ENCODE results near the gene RAMP3. TPM values are rescaled to one million over a fixed set of nuclear protein-coding genes. Genes with fewer than 3 reads are reported as not detected.
A peak's percentile ranks its signal among the peaks of the same experiment; 100 is the strongest.
"Not testable (repeated sequence)": the region's sequence is repeated elsewhere in the genome, so short reads cannot be mapped to it uniquely, and the experiment has no call there.

The RAMP3 gene, protein sequence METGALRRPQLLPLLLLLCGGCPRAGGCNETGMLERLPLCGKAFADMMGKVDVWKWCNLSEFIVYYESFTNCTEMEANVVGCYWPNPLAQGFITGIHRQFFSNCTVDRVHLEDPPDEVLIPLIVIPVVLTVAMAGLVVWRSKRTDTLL
- 49.2 TPM for total RNA-seq
- long read RNA-seq, transcript RAMP3-201 (3 exons, 1,323 nt) = major isoform, 298 of 365 reads
- long read RNA-seq, partial matches to known transcripts = 4 of 365 reads
- long read RNA-seq, other reads (novel, unspliced or antisense) = 63 of 365 reads

DNA sequence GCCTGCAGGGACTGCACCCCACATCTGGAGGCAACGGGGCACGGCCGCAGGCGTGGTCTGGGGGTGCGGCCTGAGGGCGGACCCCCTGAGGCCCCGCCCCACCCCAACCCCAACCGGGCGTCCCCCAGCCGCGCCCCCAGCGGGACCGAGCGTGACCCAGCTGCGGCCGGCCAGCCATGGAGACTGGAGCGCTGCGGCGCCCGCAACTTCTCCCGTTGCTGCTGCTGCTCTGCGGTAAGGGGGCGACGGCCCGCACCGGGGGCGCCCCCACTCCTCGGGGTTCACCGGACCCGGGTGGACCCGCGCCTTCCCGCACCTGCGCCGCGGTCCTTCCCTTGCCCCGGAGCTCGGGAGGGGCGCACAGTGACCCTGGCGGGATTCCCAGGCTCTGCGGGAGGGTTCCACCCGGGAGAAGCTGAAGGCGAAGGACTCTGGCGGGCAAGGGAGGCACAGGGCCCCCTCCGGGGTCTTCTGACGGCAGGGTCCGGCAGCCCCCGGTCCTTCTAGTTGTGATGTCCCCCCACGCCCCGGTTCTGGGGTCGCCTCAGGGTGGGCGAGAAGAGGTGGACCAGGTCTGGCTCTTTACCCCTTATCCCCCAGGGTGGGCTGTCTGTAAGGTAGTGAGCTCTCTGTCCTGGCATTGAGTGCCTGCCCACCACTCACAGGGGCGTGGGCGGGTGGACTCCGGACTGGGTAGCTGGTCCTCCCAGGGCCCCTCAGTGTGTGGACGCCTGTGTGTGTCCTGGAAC is at the start of gene RAMP3:
Gene RAMP3, plus strand, starts transcription at position 139 of the 749 bp plus-strand sequence. Its CDS starts 38 bp downstream, at position 177.
- no peak for DNase-seq (ENCODE audit: low spot score)

DNA sequence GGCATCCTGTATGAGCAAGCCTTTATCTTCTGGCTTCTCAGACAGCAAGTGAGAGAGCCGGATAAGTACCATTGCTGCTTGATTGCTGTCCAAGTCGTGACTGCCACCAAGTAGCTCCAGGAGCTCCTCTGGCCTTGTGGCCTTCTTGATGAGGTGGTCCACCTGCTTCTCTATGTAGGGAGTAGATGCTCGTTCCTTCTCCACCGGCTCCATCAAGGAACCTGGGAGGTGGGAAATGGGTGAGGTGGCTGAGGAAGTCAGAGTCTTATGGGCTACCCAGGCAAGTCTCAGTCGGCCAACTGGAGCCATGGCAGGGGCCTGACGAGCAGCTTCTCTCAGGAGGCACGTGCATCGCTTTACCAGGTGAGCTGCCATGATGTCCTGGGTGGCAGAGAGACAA is 48.7 kb upstream of the RAMP3 start:
- DNase-seq (ENCODE audit: low spot score) = peak; percentile 65

DNA sequence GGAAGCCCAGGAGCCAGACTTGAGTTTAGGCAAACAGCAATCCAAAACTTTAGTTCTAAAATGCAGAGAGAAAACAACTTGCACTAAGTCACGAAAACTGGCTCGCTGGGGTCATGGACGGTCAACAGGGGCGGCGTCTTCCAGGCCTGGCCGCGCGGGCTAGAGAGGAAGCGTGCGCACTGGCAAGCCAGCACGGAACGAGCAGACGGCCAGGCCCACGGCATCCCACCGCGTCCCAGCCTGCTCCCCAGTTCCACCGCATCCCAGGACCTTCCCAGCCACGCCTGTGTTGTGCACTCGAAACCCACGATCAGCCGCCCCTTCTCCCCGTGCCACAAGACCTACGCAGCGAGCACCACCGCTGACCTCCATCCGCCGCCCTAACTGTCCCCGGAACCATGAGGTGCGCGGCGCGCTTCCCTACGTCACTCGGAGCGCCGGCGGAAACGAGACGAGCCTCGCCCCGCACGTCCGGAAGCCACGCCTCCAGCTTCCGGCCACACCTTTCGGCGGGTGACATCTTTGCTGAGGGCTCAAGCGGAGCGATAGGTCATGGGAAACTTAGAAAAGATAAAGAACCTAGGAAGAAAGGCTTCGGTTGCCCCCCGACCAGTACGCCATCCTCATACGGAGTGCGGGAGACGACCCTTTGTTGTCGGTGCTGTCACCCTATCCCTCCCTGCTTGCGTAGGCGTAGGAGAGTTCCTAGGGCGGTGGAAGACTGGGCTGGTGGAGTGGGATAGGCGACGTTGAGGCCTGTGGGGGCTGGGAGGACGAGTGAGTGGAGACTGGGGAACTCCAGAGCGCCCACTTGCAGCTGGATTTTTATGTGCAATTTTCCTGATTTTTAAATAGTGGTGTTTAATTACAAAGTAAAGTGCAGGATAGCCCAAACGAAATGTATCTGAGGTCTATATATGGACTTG is 46.0 kb upstream of the RAMP3 start, which contains the start of gene TBRG4:
Gene TBRG4, minus strand, starts transcription at position 400 of the 926 bp plus-strand sequence. CDS start 2,460 bp downstream, outside the sequence.
- DNase-seq (ENCODE audit: low spot score) = peak; percentile 99

DNA sequence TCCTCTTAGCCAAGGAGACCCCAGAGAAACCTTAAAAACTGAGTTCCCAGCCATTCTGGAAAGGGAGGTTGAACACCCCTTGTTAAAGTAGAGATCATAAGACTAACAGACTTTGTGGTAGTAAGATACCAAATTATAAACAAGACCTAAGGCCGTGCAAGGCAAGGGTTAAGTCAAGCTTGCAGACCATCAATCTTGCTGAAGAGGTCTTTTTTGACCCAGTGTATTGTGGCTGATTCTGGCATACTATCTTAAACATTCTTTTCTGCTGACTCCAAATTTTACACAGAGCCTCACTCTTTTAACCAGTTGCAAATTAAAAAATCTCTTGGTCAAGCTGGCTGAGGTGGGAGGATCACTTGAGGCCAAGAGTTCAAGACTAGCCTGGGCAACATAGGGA is 44.9 kb upstream of the RAMP3 start:
- DNase-seq (ENCODE audit: low spot score) = no peak

DNA sequence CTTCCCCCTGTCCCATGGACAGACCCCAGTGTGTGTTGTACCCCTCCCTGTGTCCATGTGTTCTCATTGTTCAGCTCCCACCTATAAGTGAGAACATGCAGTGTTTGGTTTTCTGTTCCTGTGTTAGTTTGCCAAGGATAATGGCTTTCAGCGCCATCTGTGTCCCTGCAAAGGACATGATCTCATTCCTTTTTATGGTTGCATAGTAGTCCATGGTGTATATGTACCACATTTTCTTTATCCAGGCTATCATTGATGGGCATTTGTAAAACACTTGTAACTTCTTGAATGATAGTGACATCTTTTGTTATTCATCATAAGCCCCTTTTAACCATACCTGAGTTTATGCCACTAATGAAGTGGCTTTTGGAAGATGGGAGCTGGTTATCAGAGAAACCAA is 43.3 kb upstream of the RAMP3 start:
- not testable (repeated sequence) for DNase-seq (ENCODE audit: low spot score)

DNA sequence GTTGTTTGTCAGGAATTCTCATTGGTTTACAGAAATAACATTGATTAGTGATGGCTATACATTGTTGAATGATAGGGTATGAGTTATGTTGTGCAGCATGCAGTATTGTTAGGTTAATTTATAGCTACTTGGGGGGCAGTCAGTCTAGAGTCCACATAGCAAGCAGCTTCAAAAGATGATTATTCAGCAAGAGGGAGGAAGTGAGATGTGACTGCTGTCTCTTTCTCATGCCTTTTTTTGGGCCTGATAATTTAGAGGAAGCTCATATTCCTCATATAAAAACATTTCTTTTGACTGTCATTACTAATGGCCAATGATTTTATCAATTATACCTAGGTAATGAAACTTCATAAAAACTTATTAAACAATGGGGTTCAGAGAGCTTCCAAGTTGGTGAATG is 42.7 kb upstream of the RAMP3 start:
- no peak for DNase-seq (ENCODE audit: low spot score)

DNA sequence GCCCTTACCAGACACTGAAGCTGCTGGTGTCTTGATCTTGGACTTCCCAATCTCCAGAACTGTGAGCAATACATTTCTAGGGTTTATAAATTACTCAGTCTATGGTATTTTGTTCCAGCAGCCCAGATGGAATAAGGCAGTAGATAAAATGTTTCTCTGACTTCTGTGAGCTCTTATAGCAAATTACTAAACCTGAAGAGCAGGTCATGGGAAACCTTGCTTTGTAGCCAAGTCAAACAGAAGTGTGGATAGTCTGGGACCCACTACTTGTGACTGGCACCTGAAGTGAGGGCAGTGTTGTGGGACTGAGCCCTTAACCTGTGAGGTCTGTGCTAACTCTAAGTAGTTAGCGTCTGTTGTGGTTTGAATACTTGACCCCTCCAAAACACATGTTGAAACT is 41.5 kb upstream of the RAMP3 start:
- DNase-seq (ENCODE audit: low spot score) = no peak

DNA sequence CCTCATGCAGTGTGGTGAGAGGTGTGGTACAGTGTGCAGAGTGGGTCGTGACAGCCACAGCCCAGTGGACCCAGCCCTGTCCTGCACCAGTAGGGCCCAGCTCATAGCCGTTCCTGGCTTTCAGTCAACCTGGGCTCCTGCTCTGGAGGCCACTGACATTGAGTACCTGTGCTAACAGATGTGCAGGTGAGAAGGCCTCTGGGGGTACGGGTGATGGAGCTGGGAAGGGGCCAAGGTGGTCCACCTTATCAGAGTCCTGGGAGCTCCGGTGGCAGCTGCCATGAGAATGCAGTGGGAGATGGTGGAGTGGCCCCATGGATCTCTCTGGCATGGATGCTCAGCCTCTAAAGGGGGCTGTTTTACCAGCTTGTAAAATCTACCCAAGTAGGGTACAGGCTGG is 40.0 kb upstream of the RAMP3 start:
- peak; percentile 62 for DNase-seq (ENCODE audit: low spot score)

DNA sequence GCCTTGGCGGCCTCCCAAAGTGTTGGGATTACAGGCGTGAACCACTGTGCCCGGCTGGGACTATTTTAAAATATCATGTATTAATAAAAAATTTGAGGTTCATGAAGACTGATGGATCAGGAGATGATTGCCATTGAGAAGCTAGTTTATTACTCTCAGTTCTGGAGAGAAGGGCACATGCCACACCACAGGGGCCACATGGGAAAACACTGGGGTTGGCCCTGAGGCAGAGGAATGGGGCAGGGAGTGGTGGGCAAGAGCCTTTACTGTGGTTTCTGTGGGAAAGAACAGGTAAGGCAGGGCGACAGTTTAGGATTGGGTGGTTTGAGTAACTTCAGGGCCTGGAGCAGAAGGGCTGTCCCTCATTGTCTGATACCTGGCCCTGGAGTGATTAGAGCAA is 39.3 kb upstream of the RAMP3 start:
- peak; percentile 51 for DNase-seq (ENCODE audit: low spot score)

DNA sequence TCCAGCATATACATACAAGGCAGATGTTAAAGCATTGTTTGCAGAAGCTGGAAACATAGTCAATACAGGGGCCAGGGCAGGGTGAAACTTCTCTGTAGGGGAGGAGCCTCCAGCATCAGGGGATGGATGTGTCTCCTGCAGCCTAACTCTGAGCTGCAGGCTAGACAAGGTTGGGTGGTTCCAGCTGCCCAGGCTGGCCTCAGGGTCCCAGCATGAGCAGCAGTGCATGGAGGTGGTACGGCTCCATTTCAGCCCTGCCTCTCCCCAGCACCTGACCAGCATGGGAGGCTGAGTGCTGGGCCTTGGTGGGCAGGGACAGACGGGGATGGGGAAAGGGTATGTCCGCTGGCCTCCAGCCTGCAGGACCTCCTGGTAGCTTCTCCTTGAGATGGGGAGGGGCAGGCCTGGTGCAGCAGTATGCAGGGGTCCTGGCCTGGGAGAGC is 38.7 kb upstream of the RAMP3 start:
- peak; percentile 85 for DNase-seq (ENCODE audit: low spot score)

DNA sequence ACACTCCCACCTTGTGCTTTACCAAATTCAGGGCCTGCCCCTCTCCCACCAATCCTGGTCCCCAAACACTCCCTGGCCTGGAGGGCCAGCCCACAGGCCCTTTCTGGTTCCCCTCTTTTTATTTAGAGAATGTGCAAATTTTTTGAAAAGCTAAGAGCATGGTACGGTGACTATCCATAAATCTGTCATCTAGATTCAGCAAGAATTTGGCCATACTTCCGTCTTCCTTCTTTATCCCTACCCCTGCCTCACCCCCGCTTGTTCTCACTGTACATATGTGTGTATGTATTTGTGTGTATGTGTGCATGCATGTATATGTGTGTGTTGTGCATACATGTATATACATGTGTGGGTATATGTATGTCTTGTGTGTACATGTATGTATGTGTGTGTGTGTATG is 38.0 kb upstream of the RAMP3 start:
- peak; percentile 53 for DNase-seq (ENCODE audit: low spot score)

DNA sequence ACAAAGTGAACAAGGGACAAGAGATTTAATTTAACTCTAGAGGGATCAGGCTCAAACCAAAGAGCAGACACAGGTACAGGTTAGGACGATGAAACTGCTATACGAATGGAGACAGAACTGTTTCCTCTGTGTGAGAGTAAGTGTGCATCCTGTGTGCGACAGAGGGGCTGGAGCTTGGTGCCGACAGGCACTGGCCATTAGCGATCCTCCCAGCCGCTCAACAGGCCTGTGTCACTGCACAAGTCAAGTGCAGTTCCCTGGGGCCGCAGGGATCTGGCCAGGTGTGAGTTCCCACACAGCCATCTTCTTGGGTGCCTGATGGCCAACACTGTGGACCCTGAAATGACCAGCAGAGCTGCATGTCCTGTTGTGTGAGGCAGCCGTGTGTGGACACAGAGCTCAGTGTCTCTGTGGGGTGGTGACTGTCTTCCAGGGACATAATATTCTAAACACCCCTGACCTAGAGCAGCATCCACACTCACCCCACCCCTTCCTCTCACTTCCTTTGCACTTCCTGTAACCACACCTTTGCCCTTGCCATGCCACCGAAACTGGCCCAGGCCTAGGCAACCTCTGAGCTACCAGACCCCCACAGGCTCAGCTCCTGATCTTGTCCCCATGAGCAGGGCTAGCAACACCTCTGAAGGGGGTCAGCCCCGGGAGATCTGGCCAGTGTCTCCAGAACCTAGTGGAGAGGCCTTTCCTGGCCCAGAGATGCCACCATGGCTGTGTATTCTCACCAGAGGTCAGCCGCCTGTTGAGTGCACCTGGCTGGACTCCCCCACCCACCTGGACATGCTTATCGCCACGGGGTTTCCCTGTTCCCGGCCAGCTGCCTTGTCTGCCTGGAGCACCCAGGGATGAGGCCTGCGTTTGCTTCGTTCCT is 34.4 kb upstream of the RAMP3 start:
- no peak for DNase-seq (ENCODE audit: low spot score)

DNA sequence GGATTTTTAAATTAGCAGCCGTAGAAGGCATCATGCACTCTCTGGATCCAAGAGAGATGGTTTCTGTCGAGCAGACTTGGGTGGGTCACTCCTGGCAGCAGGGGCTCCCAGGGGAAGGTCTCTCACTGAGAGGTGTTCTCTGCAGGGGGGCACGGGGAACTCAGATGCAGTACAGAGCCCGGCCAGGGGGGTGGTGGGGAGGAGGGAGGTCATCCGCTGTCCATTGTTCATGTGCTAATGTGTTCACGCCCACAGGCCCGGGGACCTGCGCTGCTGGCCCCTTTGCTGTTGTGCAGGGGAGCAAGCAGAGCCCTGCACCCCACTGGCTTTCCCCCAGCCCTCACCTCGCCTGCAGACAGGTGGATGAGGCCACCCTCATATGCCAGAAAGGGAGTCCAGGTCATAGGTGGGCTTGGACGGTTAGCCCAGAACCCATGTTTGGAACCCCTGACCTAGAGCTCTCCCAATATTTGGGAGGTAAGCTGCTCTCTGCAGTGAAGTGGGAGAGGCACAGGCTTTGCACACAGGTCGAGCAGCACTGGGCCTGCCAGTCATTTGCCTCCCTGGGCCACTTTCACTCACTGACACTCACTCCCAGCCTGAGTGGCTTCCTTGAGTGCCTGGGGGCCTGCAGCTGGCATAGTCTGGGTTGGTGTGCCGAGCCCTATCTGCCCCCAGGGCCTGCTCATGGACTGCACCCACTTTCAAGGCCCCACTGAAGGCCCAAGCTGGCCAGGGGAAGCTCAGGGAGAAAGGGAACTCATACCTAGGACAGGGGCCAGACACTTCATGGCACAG is 33.5 kb upstream of the RAMP3 start:
- DNase-seq (ENCODE audit: low spot score) = no peak

DNA sequence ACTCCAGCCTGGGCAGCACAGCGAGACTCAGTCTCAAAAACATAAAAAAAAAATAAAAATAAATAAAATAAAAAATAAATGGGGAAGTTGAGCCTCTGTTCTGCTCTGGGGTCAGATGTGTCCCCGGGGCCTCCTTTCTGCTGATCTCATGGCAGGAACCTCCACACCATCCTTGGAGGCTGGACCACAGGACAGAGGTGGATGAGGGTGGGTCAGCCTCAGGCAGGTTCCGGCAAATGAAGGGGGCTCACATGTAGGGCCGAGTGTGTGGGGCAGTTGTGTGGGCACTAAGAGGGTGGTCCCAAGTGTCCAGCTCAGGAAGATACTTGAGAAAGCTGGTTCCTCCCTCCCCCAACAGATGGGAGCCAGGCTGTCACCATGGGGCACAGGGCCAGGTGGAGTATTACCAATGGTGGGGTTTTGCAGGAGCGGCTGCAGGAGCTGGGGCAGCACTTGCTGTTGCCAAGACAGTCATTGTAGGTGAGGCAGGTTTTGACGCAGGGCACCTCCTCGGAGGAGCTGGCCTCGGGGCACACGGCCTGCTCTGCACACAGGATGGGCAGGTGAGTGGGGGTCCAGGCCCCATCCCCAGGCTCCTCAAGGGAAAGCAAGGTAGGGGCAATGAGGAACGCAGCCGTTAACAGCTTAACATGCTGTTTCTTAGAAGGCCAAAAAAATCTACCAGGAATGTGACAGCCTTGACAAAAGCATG is 32.2 kb upstream of the RAMP3 start:
- no peak for DNase-seq (ENCODE audit: low spot score)

DNA sequence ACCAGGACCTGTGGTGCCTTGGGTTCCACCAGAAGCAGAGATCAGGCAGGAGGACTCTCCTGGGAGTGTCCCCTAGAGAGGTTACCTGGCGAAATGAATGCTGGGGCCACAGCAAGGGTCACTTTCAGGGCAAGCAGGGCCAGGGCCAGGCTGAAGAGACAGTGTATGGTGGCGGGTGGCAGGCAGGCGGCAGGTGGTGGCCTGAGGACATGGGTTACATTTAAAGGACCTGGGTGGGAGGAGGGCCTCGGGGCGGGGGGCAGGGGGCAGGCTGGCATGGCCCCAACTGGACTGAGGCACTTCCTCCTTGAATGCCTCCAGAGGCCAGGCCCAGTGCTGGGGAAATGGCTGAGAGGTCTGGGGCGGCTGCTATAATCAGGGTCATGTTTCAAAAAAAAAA is 31.4 kb upstream of the RAMP3 start:
- DNase-seq (ENCODE audit: low spot score) = no peak

DNA sequence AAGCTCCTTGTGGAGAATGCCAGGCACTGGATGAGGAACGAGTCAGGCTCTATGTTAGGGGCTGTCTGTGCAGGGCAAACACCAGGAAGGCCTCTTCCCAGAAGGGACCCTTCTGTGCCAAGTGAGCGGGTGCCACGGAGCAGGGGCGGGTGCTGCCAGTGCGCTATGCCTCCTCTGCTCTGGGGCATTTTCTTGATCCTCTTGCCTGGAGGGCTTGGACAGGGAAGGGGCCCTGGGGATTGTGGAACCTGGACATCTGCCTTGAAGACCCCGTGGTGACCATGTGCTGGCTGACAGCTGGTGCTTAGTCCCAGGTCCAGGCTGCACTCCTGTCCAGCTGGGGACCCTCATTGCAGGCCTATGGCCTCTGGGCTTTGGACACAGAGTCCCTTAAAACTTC is 30.7 kb upstream of the RAMP3 start:
- DNase-seq (ENCODE audit: low spot score) = no peak

DNA sequence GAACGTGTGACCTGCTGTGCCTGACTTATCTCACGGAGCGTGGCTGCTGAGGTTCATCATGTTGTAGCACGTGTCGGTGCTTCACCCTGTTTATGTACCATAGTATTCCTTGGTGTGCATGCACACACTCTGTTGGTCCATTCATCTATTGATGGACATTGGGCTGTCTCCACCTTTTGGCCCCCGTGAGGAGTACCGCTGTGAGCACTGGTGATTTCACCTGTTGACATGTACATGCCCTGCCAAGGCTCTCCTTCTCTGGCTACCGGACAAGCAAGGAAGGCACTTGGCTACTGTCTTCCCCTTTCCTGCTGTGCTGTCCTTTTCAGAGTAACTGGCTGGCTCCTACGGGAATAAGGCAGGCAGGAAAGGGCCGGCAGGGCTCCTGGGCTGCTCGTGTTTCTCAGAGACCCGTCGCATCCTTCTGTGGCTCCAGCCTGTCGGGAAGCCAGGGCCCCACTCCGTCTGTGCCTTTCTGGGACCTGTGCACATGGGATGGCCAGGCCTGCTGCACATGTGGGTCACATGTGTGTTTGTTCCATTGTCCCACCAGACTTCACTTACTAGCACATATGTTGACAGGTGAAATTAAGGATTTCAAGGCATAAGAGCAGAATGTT is 28.3 kb upstream of the RAMP3 start:
- no peak for DNase-seq (ENCODE audit: low spot score)

DNA sequence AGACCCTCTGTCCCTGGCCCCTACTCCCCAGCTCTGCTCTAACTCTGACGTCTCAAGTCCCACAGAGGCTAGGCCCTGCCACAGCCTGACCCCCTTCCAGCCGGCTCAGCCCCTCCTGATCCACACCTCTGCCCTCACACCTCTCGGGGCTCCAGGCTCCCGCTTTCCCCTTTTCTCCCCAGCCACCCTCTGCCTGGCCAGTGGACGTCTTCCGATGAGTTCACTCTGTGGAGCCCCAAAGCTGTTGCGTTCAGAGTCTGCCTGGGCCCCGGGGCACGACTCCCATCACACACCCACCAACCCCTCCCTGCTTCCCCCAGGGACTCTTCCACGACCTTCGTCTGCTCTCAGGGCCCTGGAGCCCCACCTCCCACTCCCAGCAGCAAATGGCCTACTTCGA is 27.7 kb upstream of the RAMP3 start:
- DNase-seq (ENCODE audit: low spot score) = no peak

DNA sequence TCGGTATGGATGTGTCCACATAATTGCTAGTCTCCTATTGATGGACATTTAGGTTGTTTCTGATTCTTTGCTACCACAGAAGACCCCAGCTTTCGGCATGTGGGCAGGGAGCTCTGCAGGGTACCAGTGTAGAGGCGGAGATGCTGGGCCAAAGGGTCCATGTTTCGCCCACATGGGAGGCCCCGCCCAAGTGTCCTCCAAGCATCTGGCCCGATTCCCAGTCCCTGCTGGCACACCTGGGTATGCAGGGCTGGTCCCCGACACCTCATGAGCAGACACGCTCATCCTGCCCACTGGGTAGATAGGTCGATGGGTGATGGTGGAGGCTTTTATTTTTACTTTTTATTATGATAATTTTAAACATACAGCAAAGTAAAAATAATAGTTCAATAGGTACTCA is 26.7 kb upstream of the RAMP3 start:
- DNase-seq (ENCODE audit: low spot score) = no peak

Measured in mesenteric fat pad (tissue), 1 donor.